ENCODE results near the gene FERMT3. TPM values are rescaled to one million over a fixed set of nuclear protein-coding genes. Genes with fewer than 3 reads are reported as not detected.

Gene FERMT3
- total RNA-seq, 4 donors from 2014 or later = 4.7 to 22.2 (median 8.2) TPM

GRCh38 chr11:64222651-64223000 is 16.1 kb downstream of the FERMT3 start:
- WGBS = 36% methylated on average over 6 of the region's 9 CpGs
- no peaks in the 10 kb centered on the region for H3K27me3 ChIP-seq
- TF ChIP-seq EP300 (IDR thresholded peaks at IDR 0.05) (no peak), POLR2A (IDR thresholded peaks at IDR 0.05) (no peak), POLR2AphosphoS5 (IDR thresholded peaks at IDR 0.05) (no peak)
- TF ChIP-seq, protein P1, sequence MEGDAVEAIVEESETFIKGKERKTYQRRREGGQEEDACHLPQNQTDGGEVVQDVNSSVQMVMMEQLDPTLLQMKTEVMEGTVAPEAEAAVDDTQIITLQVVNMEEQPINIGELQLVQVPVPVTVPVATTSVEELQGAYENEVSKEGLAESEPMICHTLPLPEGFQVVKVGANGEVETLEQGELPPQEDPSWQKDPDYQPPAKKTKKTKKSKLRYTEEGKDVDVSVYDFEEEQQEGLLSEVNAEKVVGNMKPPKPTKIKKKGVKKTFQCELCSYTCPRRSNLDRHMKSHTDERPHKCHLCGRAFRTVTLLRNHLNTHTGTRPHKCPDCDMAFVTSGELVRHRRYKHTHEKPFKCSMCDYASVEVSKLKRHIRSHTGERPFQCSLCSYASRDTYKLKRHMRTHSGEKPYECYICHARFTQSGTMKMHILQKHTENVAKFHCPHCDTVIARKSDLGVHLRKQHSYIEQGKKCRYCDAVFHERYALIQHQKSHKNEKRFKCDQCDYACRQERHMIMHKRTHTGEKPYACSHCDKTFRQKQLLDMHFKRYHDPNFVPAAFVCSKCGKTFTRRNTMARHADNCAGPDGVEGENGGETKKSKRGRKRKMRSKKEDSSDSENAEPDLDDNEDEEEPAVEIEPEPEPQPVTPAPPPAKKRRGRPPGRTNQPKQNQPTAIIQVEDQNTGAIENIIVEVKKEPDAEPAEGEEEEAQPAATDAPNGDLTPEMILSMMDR (IDR thresholded peaks at IDR 0.05) = no peak
- H3K4me3 ChIP-seq = no peak overlapping the region
- H3K9me3 ChIP-seq = no peaks in the 10 kb centered on the region
- H3K4me1 ChIP-seq = peaks cover 40% of the 10 kb centered on the region
- H3K36me3 ChIP-seq = peaks cover 8% of the 10 kb centered on the region
- DNase-seq (ENCODE audit: low spot score in 2 of 2) = no peak
- no peak overlapping the region for H3K27ac ChIP-seq

GRCh38 chr11:64223001-64223651 is 16.6 kb downstream of the FERMT3 start:
- no peaks in the 10 kb centered on the region for H3K27me3 ChIP-seq
- peak in 1 of 2 donors; percentile 66 for DNase-seq (ENCODE audit: low spot score in 2 of 2)
- no peak overlapping the region for H3K27ac ChIP-seq
- 72% methylated on average over 12 of the region's 24 CpGs for WGBS
- peaks cover 8% of the 10 kb centered on the region for H3K36me3 ChIP-seq
- no peaks in the 10 kb centered on the region for H3K9me3 ChIP-seq
- no peak for TF ChIP-seq EP300 (IDR thresholded peaks at IDR 0.05)
- no peak overlapping the region for H3K4me3 ChIP-seq
- peaks cover 45% of the 10 kb centered on the region for H3K4me1 ChIP-seq

GRCh38 chr11:64224151-64224890 is 17.8 kb downstream of the FERMT3 start:
- no peaks in the 10 kb centered on the region for H3K9me3 ChIP-seq
- no peak overlapping the region for H3K4me3 ChIP-seq
- H3K27ac ChIP-seq = peak overlapping the region; percentile 89
- TF ChIP-seq POLR2A (IDR thresholded peaks at IDR 0.05) = no peak
- WGBS = 87% methylated on average over 15 of the region's 17 CpGs
- no peaks in the 10 kb centered on the region for H3K27me3 ChIP-seq
- peaks cover 48% of the 10 kb centered on the region for H3K4me1 ChIP-seq
- H3K36me3 ChIP-seq = peaks cover 8% of the 10 kb centered on the region
- peak in 1 of 2 donors; percentile 66 for DNase-seq (ENCODE audit: low spot score in 2 of 2)

GRCh38 chr11:64224891-64225607 is 18.5 kb downstream of the FERMT3 start:
- no peak for TF ChIP-seq EP300 (IDR thresholded peaks at IDR 0.05)
- peak in 1 of 2 donors; percentile 0 for TF ChIP-seq POLR2A (IDR thresholded peaks at IDR 0.05)
- H3K4me1 ChIP-seq = peaks cover 56% of the 10 kb centered on the region
- DNase-seq (ENCODE audit: low spot score in 2 of 2) = no peak
- H3K27ac ChIP-seq = peak overlapping the region; percentile 89
- peak overlapping the region; percentile 88 for H3K4me3 ChIP-seq
- WGBS = 61% methylated on average over 18 of the region's 22 CpGs
- H3K9me3 ChIP-seq = no peaks in the 10 kb centered on the region
- H3K36me3 ChIP-seq = peaks cover 3% of the 10 kb centered on the region
- no peaks in the 10 kb centered on the region for H3K27me3 ChIP-seq

DNA sequence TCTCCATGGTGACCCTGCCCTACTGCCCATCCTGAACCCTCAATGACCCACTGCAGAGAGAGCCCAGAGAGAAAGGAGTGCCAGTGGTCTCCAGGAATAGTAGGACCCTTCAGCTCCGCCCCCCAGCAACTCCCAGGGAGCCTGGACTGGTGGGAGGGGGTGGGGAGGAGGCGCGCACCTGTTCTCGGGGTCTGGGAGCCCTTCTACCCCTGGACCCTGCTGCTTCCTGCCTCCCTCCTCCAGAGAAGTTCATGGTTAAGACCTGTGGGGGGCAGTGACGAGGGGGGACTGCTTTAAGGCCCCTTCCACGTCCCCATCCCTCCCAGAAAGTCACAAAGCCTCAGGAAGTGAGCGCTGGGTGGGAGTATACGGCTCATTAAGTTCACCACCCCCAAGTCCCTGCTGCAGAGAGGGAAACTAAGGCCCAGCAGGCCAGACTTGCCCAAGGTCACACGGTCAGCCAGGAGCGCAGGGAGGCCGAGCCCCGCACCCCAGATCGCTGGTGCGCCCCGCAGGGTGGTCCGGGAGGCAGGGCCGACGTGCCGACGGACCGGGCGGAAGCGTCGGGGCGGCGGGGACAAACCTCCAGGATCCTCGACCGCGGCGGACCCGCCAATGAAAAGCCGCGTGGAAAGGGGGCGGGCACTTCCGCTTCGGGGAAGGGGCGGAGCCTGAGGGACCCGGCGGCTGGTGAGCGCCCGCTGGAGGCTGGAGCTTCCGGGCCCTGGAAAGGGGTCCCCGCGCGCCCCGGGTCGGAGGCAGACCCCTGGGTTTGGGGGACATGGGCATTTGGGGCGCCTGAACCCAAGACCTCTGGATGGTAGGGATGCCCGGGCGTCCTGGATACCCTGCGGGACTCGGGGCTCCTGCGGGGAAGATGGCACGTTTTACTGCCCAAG is 19.3 kb downstream of the FERMT3 start, which contains the start of the genes NUDT22 and TRPT1:
Gene NUDT22 (plus strand): TSS at position 667 of the 899 bp plus-strand sequence. CDS start 379 bp downstream, outside the sequence.
Gene TRPT1 (minus strand): TSS at position 579 of the 899 bp plus-strand sequence. CDS start 326 bp downstream, at position 253.
- DNase-seq (ENCODE audit: low spot score in 2 of 2) = peak; percentile 96 to 97
- Histone ChIP-seq H3K4me1 (peaks cover 64% of the 10 kb centered on the region), H3K36me3 (no peaks in the 10 kb centered on the region), H3K27me3 (no peaks in the 10 kb centered on the region), H3K27ac (peak within 1 kb of the TSS; percentile 89), H3K4me3 (peak within 1 kb of the TSS; percentile 88), H3K9me3 (no peaks in the 10 kb centered on the region)
- TF ChIP-seq POLR2AphosphoS5 (IDR thresholded peaks at IDR 0.05) = peak; percentile 27 to 45 (median 42)
- TF ChIP-seq, protein P1 (IDR thresholded peaks at IDR 0.05) = no peak
- peak; percentile 50 to 79 for TF ChIP-seq POLR2A (IDR thresholded peaks at IDR 0.05)
- WGBS = no CpG with 5 or more reads among the region's 54 CpGs

DNA sequence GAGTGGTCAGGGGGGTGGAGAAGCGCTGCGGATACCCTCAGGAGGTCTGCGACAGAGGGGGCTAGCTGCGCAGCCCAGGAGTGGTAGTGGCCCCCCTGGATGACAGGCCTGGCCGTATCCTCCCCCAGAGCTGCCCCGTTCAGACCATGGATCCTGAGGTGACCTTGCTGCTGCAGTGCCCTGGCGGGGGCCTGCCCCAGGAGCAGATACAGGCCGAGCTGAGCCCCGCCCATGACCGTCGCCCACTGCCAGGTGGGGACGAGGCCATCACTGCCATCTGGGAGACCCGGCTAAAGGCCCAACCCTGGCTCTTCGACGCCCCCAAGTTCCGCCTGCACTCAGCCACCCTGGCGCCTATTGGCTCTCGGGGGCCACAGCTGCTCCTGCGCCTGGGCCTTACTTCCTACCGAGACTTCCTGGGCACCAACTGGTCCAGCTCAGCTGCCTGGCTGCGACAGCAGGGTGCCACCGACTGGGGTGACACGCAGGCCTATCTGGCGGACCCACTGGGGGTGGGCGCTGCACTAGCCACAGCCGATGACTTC is 20.1 kb downstream of the FERMT3 start:
- peak in 1 of 2 donors; percentile 77 for DNase-seq (ENCODE audit: low spot score in 2 of 2)

More for the DNA sequence above, 20.1 kb downstream of the FERMT3 start:
- TF ChIP-seq EP300 (IDR thresholded peaks at IDR 0.05) (no peak), POLR2A (IDR thresholded peaks at IDR 0.05) (no peak), POLR2AphosphoS5 (IDR thresholded peaks at IDR 0.05) (no peak)
- TF ChIP-seq, protein P1 (IDR thresholded peaks at IDR 0.05) = no peak
- Histone ChIP-seq H3K27ac (peak overlapping the region; percentile 89), H3K27me3 (no peaks in the 10 kb centered on the region), H3K4me3 (peak overlapping the region; percentile 88), H3K36me3 (no peaks in the 10 kb centered on the region), H3K4me1 (peaks cover 71% of the 10 kb centered on the region), H3K9me3 (no peaks in the 10 kb centered on the region)
- WGBS = 0% methylated on average over 6 of the region's 26 CpGs
